GM21723 (cell line): ENCODE results near the gene UNC79.

Experiments
- ATAC-seq: cut with Tn5 transposase; IDR thresholded peaks from one replicate; pipeline ENCODE4 v1.9.1; 2021; ENCODE audit warnings: mild to moderate bottlenecking, moderate library complexity; ENCODE audit not compliant: unreplicated experiment

UNC79 gene

GRCh38 chr14:93723001-93723400 is 292.3 kb downstream of the UNC79 start:
- ATAC-seq: no peak

- no peak for ATAC-seq
Measured at GRCh38 chr14:93725002-93725582, 294.4 kb downstream of the UNC79 start.

GRCh38 chr14:93725993-93726392 is 295.3 kb downstream of the UNC79 start:
- no peak for ATAC-seq

GRCh38 chr14:93727039-93727740 is 296.5 kb downstream of the UNC79 start:
- ATAC-seq: no peak

- no peak for ATAC-seq
Measured at GRCh38 chr14:93727917-93728650, 297.3 kb downstream of the UNC79 start.

GRCh38 chr14:93728651-93729016 is 297.9 kb downstream of the UNC79 start:
- no peak for ATAC-seq

GRCh38 chr14:93729993-93730392 is 299.3 kb downstream of the UNC79 start:
- no peak for ATAC-seq

- no peak for ATAC-seq
Measured at GRCh38 chr14:93731753-93732152, 301.0 kb downstream of the UNC79 start.

- no peak for ATAC-seq
Measured at GRCh38 chr14:93732524-93732923, 301.8 kb downstream of the UNC79 start.

- ATAC-seq: no peak
Measured at GRCh38 chr14:93733231-93733630, 302.5 kb downstream of the UNC79 start.

- ATAC-seq: no peak
Measured at GRCh38 chr14:93733631-93734030, 302.9 kb downstream of the UNC79 start.

- no peak for ATAC-seq
Measured at GRCh38 chr14:93734086-93734822, 303.5 kb downstream of the UNC79 start.

- ATAC-seq: no peak
Measured at GRCh38 chr14:93735206-93735605, 304.5 kb downstream of the UNC79 start.

GRCh38 chr14:93736378-93737014 is 305.8 kb downstream of the UNC79 start:
- ATAC-seq: no peak

- no peak for ATAC-seq
Measured at GRCh38 chr14:93737634-93738033, 306.9 kb downstream of the UNC79 start.

GRCh38 chr14:93741556-93742230 is 311.0 kb downstream of the UNC79 start:
- ATAC-seq: no peak

GRCh38 chr14:93742761-93743160 is 312.0 kb downstream of the UNC79 start:
- no peak for ATAC-seq

GRCh38 chr14:93743270-93744060 is 312.7 kb downstream of the UNC79 start:
- no peak for ATAC-seq

- no peak for ATAC-seq
Measured at GRCh38 chr14:93744176-93744575, 313.4 kb downstream of the UNC79 start.

- ATAC-seq: no peak
Measured at GRCh38 chr14:93744876-93745275, 314.1 kb downstream of the UNC79 start.
